Measurements from ENCODE around the gene PEX3.

Gene PEX3

DNA sequence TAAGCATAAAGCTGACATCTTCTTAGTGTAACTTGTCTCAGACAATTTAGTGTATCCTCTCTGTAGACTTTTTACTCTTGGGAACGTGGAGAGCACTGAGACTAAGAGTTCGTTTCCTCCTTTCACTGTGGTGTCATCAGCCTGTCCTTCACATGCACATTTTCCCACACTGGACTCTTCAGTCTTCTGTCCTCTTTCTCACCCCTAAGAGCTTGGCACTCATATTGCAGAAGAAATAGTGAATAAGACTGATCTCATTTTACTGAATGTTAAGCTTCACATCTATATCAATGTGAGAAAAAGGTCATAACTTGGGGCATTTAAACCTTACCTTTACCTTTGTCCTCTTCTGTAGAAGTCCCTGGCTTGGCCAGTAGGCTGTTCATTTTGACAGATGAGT lies 35.4 kb downstream of the PEX3 start:
- no peak for DNase-seq (ENCODE audit: low read depth in 1 of 2, low spot score in 1 of 2)
- Histone ChIP-seq H3K4me3 (replicated peaks; ENCODE audit: insufficient read depth, low read length) (no peak overlapping the region), H3K27me3 (ENCODE audit: insufficient read depth, poor library complexity, severe bottlenecking) (no peaks in the 10 kb centered on the region), H3K27ac (replicated peaks) (no peak overlapping the region)
- TF ChIP-seq POLR2AphosphoS5 (IDR thresholded peaks at IDR 0.05; ENCODE audit: low read depth): no peak
- TF ChIP-seq SPI1 (IDR thresholded peaks at IDR 0.05; ENCODE audit: borderline replicate concordance, low read depth): no peak
- no peak for TF ChIP-seq CTCF (IDR thresholded peaks at IDR 0.05; ENCODE audit: insufficient read depth, low read length)
- TF ChIP-seq GABPA (IDR thresholded peaks at IDR 0.05; ENCODE audit: low read depth): no peak
- TF ChIP-seq, protein P1, sequence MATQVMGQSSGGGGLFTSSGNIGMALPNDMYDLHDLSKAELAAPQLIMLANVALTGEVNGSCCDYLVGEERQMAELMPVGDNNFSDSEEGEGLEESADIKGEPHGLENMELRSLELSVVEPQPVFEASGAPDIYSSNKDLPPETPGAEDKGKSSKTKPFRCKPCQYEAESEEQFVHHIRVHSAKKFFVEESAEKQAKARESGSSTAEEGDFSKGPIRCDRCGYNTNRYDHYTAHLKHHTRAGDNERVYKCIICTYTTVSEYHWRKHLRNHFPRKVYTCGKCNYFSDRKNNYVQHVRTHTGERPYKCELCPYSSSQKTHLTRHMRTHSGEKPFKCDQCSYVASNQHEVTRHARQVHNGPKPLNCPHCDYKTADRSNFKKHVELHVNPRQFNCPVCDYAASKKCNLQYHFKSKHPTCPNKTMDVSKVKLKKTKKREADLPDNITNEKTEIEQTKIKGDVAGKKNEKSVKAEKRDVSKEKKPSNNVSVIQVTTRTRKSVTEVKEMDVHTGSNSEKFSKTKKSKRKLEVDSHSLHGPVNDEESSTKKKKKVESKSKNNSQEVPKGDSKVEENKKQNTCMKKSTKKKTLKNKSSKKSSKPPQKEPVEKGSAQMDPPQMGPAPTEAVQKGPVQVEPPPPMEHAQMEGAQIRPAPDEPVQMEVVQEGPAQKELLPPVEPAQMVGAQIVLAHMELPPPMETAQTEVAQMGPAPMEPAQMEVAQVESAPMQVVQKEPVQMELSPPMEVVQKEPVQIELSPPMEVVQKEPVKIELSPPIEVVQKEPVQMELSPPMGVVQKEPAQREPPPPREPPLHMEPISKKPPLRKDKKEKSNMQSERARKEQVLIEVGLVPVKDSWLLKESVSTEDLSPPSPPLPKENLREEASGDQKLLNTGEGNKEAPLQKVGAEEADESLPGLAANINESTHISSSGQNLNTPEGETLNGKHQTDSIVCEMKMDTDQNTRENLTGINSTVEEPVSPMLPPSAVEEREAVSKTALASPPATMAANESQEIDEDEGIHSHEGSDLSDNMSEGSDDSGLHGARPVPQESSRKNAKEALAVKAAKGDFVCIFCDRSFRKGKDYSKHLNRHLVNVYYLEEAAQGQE (IDR thresholded peaks at IDR 0.05; ENCODE audit: insufficient replicate concordance, low read depth): no peak

GRCh38 chr6:143486752-143487151 lies 36.1 kb downstream of the PEX3 start:
- Histone ChIP-seq H3K4me3 (replicated peaks; ENCODE audit: insufficient read depth, low read length) (no peak overlapping the region), H3K27me3 (ENCODE audit: insufficient read depth, poor library complexity, severe bottlenecking) (no peaks in the 10 kb centered on the region), H3K27ac (replicated peaks) (no peak overlapping the region)
- DNase-seq (ENCODE audit: low read depth in 1 of 2, low spot score in 1 of 2): no peak
- no peak for TF ChIP-seq CTCF (IDR thresholded peaks at IDR 0.05; ENCODE audit: insufficient read depth, low read length)
- TF ChIP-seq GABPA (IDR thresholded peaks at IDR 0.05; ENCODE audit: low read depth): no peak
- TF ChIP-seq, protein P1 (IDR thresholded peaks at IDR 0.05; ENCODE audit: insufficient replicate concordance, low read depth): no peak

DNA sequence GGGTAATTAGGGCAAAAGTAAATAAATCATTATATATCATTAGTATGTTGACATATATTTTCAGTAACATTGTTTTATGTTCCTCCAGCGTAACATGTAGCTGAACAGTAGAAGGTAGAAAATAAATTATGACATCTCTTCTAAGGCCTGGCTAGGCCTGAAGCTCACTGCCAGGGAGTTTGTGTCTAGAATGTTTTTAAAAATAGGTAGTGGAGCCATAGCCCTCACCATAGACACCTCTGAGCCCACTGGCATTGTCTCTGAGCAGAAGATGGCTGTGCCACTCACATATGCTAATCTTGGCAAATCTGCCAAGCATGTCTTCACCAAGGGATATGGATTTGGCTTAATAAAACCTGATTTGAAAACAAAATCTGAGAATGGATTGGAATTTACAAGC lies 39.6 kb downstream of the PEX3 start:
- H3K27ac ChIP-seq (replicated peaks): no peak overlapping the region
- TF ChIP-seq POLR2AphosphoS5 (IDR thresholded peaks at IDR 0.05; ENCODE audit: low read depth) (no peak), SPI1 (IDR thresholded peaks at IDR 0.05; ENCODE audit: borderline replicate concordance, low read depth) (no peak), CTCF (IDR thresholded peaks at IDR 0.05; ENCODE audit: insufficient read depth, low read length) (no peak), GABPA (IDR thresholded peaks at IDR 0.05; ENCODE audit: low read depth) (no peak)
- TF ChIP-seq, protein P1 (IDR thresholded peaks at IDR 0.05; ENCODE audit: insufficient replicate concordance, low read depth): no peak
- no peaks in the 10 kb centered on the region for H3K27me3 ChIP-seq (ENCODE audit: insufficient read depth, poor library complexity, severe bottlenecking)
- H3K4me3 ChIP-seq (replicated peaks; ENCODE audit: insufficient read depth, low read length): no peak overlapping the region
- DNase-seq (ENCODE audit: low read depth in 1 of 2, low spot score in 1 of 2): no peak

All from HL-60 (cell line).